Right cardiac atrium (tissue), 5 donors: ENCODE data around the gene ZNF764. TPM values are rescaled to one million over a fixed set of nuclear protein-coding genes. Genes with fewer than 3 reads are reported as not detected.
A peak's percentile ranks its signal among the peaks of the same experiment; 100 is the strongest.

Source experiments
- ATAC-seq, 2 donors: fragments of 200-7000 bp; cut with Tn5 transposase; one replicate each; pipeline versions ENCODE4 v1.8.0 to v1.9.1; 2020; ENCODE audit warnings: moderate library complexity in 2 of 2, mild to moderate bottlenecking in 1 of 2
- DNase-seq, 3 donors: peaks; one replicate each; pipeline ENCODE4 v3.0.0-alpha.2; 2020
- H3K27ac ChIP-seq: one replicate; pipeline ENCODE4 v1.5.1; 2013; ENCODE audit warnings: mild to moderate bottlenecking, low read length, control low read depth, moderate library complexity
- H3K27me3 ChIP-seq: one replicate; pipeline ENCODE4 v1.6.1; 2013; ENCODE audit not compliant: control insufficient read depth, insufficient read depth
- H3K4me1 ChIP-seq: one replicate; pipeline ENCODE4 v1.6.1; 2013; ENCODE audit warnings: low read length; ENCODE audit not compliant: control insufficient read depth, insufficient read depth
- H3K4me3 ChIP-seq: one replicate; pipeline ENCODE4 v1.5.1; 2013; ENCODE audit warnings: low read length, control low read depth
- H3K9me3 ChIP-seq: one replicate; pipeline ENCODE4 v1.6.1; 2013; ENCODE audit warnings: low read length; ENCODE audit not compliant: control insufficient read depth
- WGBS: extraction: QIAGEN DNeasy Blood & Tissue Kit; methylation state at CpG from one replicate; pipeline ENCODE4 v1.1.7; 2013; 5-methylcytosine and 5-hydroxymethylcytosine counted together
- intact Hi-C, 4 donors: fragments of 100-400 bp; cut with DNase I; formaldehyde crosslinking; loops; one replicate each; pipeline versions ENCODE4 v1.11.0 to v1.14.0; 2022 to 2023
- polyA plus RNA-seq: library from polyadenylated mRNA; stranded (reverse); fragments of 200-250 nt; gene quantifications from one replicate; pipeline ENCODE4 v1.2.3, GENCODE V29; 2013
- total RNA-seq, 4 donors: library from RNA; stranded (reverse); fragmentation: NEBNext Ultra II Directional; extraction: Animal tissue kit (Norgen Biotek cat#: 25700); gene quantifications; one replicate each; pipeline ENCODE4 v1.2.1, GENCODE V29; 2021
- donor health status: healthy with polysubstance abuse.
- donor health status: DM: no; HTN: yes; CAD: no.
- donor health status: DM: no; HTN: no; CAD: no.
- donor health status: DM: no; HTN: yes; CAD: no; lungs with severe emphysema.
- donor health status: DM: yes; HTN: yes; CAD: no.

The ZNF764 gene
- total and polyA plus RNA-seq, 5 donors: 7.0 to 12.5 (median 12.2) TPM

DNA sequence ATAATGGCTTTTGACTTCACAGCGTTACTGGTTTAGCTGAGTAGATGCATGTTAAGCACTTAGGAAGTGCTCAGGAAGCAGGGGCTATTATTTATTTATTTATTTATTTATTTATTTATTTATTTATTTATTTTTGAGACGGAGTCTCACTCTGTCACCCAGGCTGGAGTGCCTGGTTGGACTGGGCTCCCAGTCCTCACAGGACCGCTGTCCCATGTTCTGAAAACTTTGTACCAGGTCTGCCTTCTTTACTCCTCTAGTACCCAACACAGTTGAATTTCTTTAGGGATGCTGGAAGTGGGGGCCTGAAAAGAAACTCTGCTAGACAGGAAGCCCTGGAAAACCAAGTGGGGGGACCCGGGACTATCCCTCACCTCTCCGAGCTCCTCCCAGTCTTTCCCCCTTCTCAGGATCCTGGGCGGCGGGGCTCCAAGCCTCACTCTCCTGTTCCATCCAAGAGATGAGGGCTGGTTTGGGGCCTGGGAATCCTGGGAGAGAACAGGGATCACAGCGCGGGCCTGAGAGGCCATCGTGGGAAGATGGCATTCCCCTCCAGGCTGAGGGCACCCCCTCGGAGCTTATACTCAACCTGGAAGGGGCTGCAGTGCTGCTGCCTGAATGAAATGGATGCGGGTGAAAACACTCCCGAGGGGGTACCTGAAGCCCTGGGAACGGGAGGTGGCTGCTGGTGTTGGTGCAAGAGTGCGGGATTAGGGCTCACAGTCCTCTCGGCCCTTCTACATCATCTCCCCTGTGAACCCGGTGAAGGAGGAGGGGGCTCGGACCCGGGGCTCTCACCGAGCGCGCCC lies 12.7 kb upstream of the ZNF764 start:
- H3K27me3 ChIP-seq: no peaks in the 10 kb centered on the region
- 6% methylated on average over 22 of the region's 22 CpGs for WGBS
- H3K9me3 ChIP-seq: no peaks in the 10 kb centered on the region
- H3K4me3 ChIP-seq: peak overlapping the region; percentile 66
- DNase-seq: peak; percentile 37 to 80 (median 75)
- peak; percentile 8 to 14 for ATAC-seq
- no peaks in the 10 kb centered on the region for H3K4me1 ChIP-seq
- H3K27ac ChIP-seq: peak overlapping the region; percentile 97
- intact Hi-C loops: no loop called here

DNA sequence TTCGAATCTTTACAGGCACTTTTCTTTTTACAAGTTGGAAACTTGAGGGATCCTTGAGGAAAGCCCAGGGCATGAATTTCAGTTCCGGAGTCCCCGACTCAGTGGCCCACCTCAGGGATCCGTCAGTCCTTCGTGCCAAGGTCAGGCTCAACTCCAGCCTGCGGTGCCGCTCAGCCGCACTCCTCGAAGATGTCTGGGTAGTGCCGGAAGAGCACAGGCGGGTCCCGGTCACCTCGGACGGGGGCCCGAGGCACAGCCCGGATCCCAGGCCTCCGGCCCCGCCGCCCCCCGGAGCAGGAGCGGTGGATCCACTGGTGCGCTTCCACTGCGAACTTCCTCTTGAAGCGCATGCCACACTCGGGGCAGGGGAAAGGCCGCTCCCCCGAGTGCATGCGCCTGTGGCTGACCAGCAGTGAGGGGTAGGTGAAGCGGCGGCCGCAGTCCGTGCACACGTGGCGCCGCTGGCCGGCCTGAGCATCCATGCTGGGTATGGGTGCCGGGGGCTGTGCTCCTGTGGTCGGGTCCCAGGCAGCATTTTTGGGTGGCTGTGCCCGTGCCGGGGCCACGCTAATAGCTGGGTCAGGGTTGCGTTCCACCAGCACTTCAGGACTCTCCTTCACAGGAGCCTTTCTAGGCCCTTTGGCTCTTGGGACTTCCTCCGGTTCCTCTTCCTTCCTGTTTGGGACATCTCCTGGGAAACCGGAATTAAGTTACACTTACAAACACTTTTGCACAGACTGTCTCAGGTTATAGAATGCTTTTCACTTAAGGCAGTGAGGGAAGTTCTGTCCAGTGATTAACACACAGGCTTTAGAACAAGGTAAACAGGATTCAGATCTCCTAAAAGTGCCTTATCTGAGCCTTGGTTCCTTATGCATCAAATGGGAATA lies 11.8 kb upstream of the ZNF764 start:
- intact Hi-C loops: no loop called here

DNA sequence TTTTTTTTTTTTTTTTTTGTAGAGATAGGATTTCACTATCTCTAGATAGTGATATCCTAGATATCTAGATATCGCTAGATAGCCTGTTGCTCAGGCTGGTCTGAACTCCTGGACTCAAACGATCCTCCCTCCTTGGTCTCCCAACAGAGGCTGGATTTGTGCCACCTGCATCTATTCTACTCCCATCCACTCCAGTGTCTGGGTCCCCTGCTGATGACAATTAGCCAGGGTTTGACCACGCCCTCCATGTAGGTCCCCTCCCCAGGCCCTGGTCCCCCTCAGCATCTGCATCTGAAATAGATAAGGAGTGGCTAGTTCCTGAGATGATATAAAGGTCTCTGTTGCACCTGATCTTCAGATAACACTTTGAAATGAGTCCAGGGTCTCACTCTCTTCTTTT lies 11.1 kb upstream of the ZNF764 start:
- Histone ChIP-seq H3K27ac (no peak overlapping the region), H3K9me3 (no peaks in the 10 kb centered on the region), H3K4me1 (no peaks in the 10 kb centered on the region), H3K27me3 (no peaks in the 10 kb centered on the region), H3K4me3 (no peak overlapping the region)
- intact Hi-C loops: no loop called here
- 96% methylated on average over 3 of the region's 3 CpGs for WGBS
- no peak for DNase-seq
- ATAC-seq: no peak

More for the DNA sequence above, 11.8 kb upstream of the ZNF764 start:
- ATAC-seq: no peak
- Histone ChIP-seq H3K27ac (no peak overlapping the region), H3K9me3 (no peaks in the 10 kb centered on the region), H3K4me1 (no peaks in the 10 kb centered on the region), H3K27me3 (no peaks in the 10 kb centered on the region), H3K4me3 (no peak overlapping the region)
- WGBS: 78% methylated on average over 44 of the region's 44 CpGs
- peak in 2 of 3 donors; percentile 27 to 67 for DNase-seq

DNA sequence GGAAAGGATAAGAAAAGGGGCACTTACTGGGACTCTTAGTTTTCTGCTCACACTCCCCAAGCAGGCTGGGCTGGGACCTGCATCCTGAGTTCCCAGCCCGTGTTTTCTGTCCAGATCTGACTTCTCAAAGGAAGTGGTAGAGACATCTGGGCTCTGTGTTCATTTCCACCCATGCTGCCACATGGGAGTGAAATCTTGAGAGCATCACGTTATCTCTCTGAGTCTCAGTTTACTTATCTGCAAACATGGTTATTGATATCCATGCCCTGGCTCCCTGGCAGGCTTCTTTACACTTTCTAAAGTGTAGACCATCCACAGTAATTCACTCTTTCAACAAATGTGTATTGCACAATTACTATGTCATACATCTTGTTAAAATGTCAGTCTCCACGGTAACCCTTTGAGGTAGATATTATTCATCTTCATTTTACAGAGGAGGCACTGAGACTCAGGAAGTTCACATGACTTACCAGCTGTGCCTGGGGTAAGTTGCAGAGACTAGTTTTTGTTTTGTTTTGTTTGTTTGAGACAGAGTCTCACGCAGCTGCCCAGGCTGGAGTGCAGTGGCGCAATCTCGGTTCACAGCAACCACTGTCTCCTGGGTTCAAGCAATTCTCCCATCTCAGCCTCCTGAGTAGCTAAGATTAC lies 9.9 kb upstream of the ZNF764 start:
- no peak overlapping the region for H3K4me3 ChIP-seq
- H3K27ac ChIP-seq: no peak overlapping the region
- H3K9me3 ChIP-seq: no peaks in the 10 kb centered on the region
- 65% methylated on average over 6 of the region's 6 CpGs for WGBS
- no peaks in the 10 kb centered on the region for H3K27me3 ChIP-seq
- DNase-seq (no peak), ATAC-seq (no peak)
- intact Hi-C loops: no loop called here
- H3K4me1 ChIP-seq: no peaks in the 10 kb centered on the region

DNA sequence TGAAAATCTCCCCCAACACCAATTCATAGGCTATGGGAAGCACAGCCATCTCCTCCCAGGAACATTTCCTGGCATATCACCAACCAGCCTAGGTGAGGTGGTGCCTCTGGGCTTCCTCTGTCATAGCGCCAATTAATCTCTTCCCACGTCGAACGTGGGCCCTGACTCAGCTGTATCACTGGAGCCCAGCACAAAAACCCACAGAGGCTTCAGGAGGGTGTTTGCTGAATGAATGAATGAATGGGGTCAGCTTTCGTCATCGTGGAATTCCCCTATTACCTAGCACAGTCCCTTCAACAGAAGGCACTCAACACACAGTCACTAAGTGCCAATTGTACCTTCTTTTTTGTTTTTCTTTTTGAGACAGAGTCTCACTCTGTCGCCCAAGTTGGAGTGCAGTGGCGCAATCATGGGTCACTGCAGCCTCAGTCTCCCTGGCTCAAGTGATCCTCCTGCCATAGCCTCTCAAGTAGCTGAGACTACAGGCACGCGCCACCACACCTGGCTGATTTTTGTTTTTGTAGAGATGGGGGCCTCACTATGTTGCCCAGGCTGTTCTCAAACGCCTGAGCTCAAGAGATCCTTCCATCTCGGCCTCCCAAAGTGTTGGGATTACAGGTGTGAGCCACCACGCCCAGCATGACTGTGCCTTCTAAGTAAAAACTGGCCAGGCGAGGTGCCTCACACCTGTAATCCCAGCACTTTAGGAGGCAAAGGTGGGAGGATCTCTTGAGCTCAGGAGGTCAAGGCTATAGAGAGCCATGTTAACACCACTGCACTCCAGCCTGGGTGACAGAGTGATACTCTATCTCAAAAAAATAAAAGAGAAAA lies 9.2 kb upstream of the ZNF764 start:
- ATAC-seq: no peak
- no peaks in the 10 kb centered on the region for H3K9me3 ChIP-seq
- no peak overlapping the region for H3K4me3 ChIP-seq
- H3K27me3 ChIP-seq: no peaks in the 10 kb centered on the region
- H3K4me1 ChIP-seq: no peaks in the 10 kb centered on the region
- intact Hi-C loops: no loop called here
- WGBS: 85% methylated on average over 14 of the region's 14 CpGs
- no peak for DNase-seq
- no peak overlapping the region for H3K27ac ChIP-seq

DNA sequence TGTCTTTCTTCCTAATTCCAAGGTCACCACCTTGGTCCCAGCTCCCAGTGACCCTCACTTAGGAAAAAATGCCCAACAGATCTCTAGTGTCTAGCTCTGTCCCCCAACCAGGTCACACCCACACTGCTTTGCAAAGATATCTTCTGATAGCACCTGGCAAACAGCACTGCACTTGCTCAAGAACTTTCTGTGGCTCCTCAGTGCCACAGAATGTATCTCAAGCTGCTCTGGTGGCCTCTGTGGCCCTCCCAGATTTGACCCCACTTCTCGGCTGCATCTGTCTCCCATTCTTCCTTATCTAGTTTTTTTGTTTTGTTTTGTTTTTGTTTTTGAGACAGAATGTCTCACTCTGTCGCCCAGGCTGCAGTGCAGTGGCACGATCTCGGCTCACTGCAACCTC lies 8.4 kb upstream of the ZNF764 start:
- 82% methylated on average over 4 of the region's 4 CpGs for WGBS
- Histone ChIP-seq H3K4me1 (no peaks in the 10 kb centered on the region), H3K9me3 (no peaks in the 10 kb centered on the region), H3K27me3 (no peaks in the 10 kb centered on the region), H3K4me3 (no peak overlapping the region), H3K27ac (no peak overlapping the region)
- DNase-seq (no peak), ATAC-seq (no peak)
- intact Hi-C loops: no loop called here

DNA sequence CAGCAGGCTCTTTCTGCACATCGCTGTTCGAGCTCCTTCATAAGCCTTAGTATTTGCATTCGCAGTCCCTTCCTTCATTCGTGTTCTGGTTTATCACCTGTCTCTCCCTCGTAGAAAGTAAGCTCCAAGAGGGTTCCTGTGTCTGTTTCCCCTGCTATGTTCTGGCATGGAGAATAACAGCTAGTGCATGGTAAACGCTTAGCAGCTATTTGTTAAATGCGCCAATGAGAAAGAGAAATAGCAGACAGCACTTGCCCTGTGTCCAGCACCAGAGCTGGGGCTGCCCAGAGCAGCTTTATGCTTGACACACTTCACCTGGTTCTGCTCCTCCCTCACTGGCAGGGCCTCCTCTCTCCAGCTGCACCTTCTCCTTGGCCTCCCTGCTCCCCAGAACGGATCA lies 7.8 kb upstream of the ZNF764 start:
- no peak for DNase-seq
- no peak overlapping the region for H3K27ac ChIP-seq
- intact Hi-C loops: no loop called here
- H3K4me3 ChIP-seq: no peak overlapping the region
- no peaks in the 10 kb centered on the region for H3K4me1 ChIP-seq
- ATAC-seq: no peak
- no peaks in the 10 kb centered on the region for H3K9me3 ChIP-seq
- H3K27me3 ChIP-seq: no peaks in the 10 kb centered on the region
- 70% methylated on average over 8 of the region's 8 CpGs for WGBS

DNA sequence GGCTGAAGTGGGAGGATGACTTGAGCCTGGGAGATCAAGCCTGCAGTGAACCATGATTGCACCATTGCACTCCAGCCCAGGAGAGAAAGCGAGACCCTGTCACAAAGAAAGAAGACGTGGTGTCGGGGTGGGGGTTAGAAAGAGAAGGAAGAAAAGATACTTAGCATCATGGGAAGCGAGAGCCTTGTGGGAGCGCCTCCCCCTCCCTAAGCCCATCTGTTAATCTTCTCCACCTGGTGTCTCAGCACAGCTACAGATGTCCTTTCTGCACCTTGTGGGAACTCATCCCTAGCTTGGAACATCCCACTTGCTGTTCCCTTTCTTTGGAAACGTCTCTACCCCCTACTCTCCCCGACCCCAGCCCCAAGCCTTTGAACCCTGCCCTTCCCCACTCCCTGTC lies 7.4 kb upstream of the ZNF764 start:
- Histone ChIP-seq H3K27me3 (no peaks in the 10 kb centered on the region), H3K9me3 (no peaks in the 10 kb centered on the region), H3K4me1 (no peaks in the 10 kb centered on the region), H3K4me3 (no peak overlapping the region), H3K27ac (no peak overlapping the region)
- DNase-seq: no peak
- intact Hi-C loops: no loop called here
- no peak for ATAC-seq
- WGBS: 67% methylated on average over 7 of the region's 7 CpGs

DNA sequence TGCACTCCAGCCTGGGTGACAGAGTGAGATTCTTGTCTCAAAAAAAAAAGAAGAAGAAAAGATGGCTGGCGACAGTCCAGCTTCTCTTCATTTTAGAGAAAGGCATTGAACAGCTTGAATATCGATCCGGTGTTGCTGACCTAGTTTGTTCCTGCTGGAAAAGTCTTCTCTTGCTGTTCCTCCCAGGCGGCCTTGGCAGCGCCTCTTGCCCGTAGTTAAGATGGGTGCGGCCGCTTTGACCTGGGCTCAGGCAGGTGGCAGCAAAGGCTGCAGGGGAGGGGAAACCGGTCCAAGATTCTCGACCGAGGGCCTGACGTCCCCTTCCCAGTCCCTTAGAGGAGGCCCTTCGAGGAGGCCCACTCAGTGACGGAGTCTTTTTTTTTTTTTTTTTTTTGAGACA lies 3.8 kb upstream of the ZNF764 start:
- Histone ChIP-seq H3K27me3 (no peaks in the 10 kb centered on the region), H3K4me1 (peaks cover 5% of the 10 kb centered on the region), H3K4me3 (no peak overlapping the region), H3K9me3 (no peaks in the 10 kb centered on the region), H3K27ac (no peak overlapping the region)
- ATAC-seq: no peak
- no peak for DNase-seq
- 94% methylated on average over 14 of the region's 14 CpGs for WGBS
- intact Hi-C loops: no loop called here

DNA sequence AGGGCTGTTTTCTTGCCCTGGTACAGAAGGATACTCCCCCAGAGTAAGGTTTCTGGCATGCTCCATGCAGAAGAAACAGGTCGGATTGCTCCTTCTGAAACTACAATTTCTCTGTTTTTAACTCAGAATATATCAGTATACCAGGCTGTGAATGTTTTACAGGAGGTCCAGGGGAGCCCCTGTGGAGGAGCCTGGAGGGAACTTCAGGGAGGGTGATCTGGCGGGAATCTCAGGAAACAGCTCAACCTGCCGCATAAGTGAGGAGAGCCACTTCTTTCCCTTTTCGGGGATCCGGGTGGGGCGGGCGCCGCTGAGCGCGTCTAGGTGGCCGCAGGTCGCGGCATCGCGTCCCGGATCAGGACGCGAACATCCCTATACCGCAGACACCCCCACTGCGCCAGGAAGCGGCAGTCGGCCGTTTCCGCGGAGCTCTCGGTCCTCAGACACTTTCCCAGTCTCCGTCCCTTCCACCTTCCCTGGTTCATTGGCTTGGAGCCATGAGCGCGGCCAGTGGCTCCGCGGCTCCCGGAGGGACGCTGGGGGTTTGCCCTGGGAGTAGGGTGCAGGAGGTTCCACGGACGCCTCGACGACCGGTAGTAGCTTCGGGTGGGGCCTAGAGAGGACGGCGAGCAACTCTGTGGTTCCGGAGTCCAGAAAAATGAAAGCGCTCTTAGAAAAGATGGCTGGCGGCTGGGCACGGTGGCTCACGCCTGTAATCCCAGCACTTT lies 3.1 kb upstream of the ZNF764 start:
- Histone ChIP-seq H3K4me3 (peak overlapping the region; percentile 39), H3K27me3 (no peaks in the 10 kb centered on the region), H3K9me3 (no peaks in the 10 kb centered on the region), H3K27ac (peak overlapping the region; percentile 58), H3K4me1 (peaks cover 5% of the 10 kb centered on the region)
- DNase-seq: peak; percentile 48 to 78 (median 76)
- ATAC-seq: peak in 1 of 2 donors; percentile 4
- intact Hi-C loops: no loop called here
- WGBS: 13% methylated on average over 46 of the region's 46 CpGs
